ENCODE data around the gene CPNE9.
"Not testable (repeated sequence)": the region's sequence is repeated elsewhere in the genome, so short reads cannot be mapped to it uniquely, and the experiment has no call there.

Gene CPNE9

GRCh38 chr3:9748031-9748430 is 44.4 kb downstream of the CPNE9 start:
- DNase-seq (ENCODE audit: low read depth in 2 of 2): no peak

- DNase-seq (ENCODE audit: low read depth in 2 of 2): no peak
Observed at GRCh38 chr3:9749296-9749644, 45.6 kb downstream of the CPNE9 start.

- DNase-seq (ENCODE audit: low read depth in 2 of 2): peak; percentile 96 to 97
Observed at GRCh38 chr3:9749645-9750555, 46.3 kb downstream of the CPNE9 start, which contains the start of gene OGG1. TSS of gene OGG1 (plus strand) at chr3:9749952. CDS start at chr3:9750287, 335 bp downstream.

- DNase-seq (ENCODE audit: low read depth in 2 of 2): no peak
Observed at GRCh38 chr3:9750556-9751411, 47.2 kb downstream of the CPNE9 start.

GRCh38 chr3:9754678-9755077 is 51.0 kb downstream of the CPNE9 start:
- no peak for DNase-seq (ENCODE audit: low read depth in 2 of 2)

- no peak for DNase-seq (ENCODE audit: low read depth in 2 of 2)
Observed at GRCh38 chr3:9757427-9757826, 53.8 kb downstream of the CPNE9 start.

- no peak for DNase-seq (ENCODE audit: low read depth in 2 of 2)
Observed at GRCh38 chr3:9760779-9761505, 57.3 kb downstream of the CPNE9 start.

- no peak for DNase-seq (ENCODE audit: low read depth in 2 of 2)
Observed at GRCh38 chr3:9761919-9762318, 58.3 kb downstream of the CPNE9 start.

GRCh38 chr3:9762871-9763270 is 59.2 kb downstream of the CPNE9 start:
- DNase-seq (ENCODE audit: low read depth in 2 of 2): no peak

GRCh38 chr3:9765865-9766264 is 62.2 kb downstream of the CPNE9 start:
- no peak for DNase-seq (ENCODE audit: low read depth in 2 of 2)

- no peak for DNase-seq (ENCODE audit: low read depth in 2 of 2)
Observed at GRCh38 chr3:9767418-9767817, 63.8 kb downstream of the CPNE9 start.

- DNase-seq (ENCODE audit: low read depth in 2 of 2): no peak
Observed at GRCh38 chr3:9768141-9768775, 64.6 kb downstream of the CPNE9 start.

GRCh38 chr3:9769012-9769411 is 65.4 kb downstream of the CPNE9 start:
- DNase-seq (ENCODE audit: low read depth in 2 of 2): no peak

- DNase-seq (ENCODE audit: low read depth in 2 of 2): peak in 1 of 2 donors; percentile 53
Observed at GRCh38 chr3:9769426-9770275, 66.0 kb downstream of the CPNE9 start, which contains the start of gene CAMK1. TSS of gene CAMK1 (minus strand) at chr3:9769947. CDS start at chr3:9767749, 2,198 bp downstream.

- no peak for DNase-seq (ENCODE audit: low read depth in 2 of 2)
Observed at GRCh38 chr3:9770276-9770812, 66.7 kb downstream of the CPNE9 start.

GRCh38 chr3:9771007-9771406 is 67.4 kb downstream of the CPNE9 start:
- DNase-seq (ENCODE audit: low read depth in 2 of 2): not testable (repeated sequence)

GRCh38 chr3:9776896-9777693 is 73.5 kb downstream of the CPNE9 start:
- DNase-seq (ENCODE audit: low read depth in 2 of 2): no peak

- DNase-seq (ENCODE audit: low read depth in 2 of 2): no peak
Observed at GRCh38 chr3:9777694-9778021, 74.0 kb downstream of the CPNE9 start.

Measured in stimulated activated CD8-positive, alpha-beta memory T cell treated with anti-CD3 and anti-CD28 coated beads, Interleukin-7, amount 100 ng/mL, for 4 hours (primary cell).